Kidney (tissue), 14 donors: ENCODE measurements around the gene C5orf22. TPM values are rescaled to one million over a fixed set of nuclear protein-coding genes. Genes with fewer than 3 reads are reported as not detected.
A peak's percentile ranks its signal among the peaks of the same experiment; 100 is the strongest.

Experiments used
- DNase-seq, 5 donors: peaks; one replicate each; pipeline ENCODE4 v3.0.0-alpha.2; 2013 to 2020
- FAIRE-seq: peaks from 2 replicates; lab custom pipeline; 2012; peaks lifted over from hg19 to GRCh38; lab: Jason Lieb, UNC
- H3K27ac ChIP-seq, 2 donors: one replicate each; pipeline ENCODE4 v1.7.0; 2013; ENCODE audit warnings: low read depth in 2 of 2, low read length in 2 of 2, inconsistent platforms in 1 of 2
- H3K27me3 ChIP-seq: one replicate; pipeline ENCODE4 v1.7.1; 2013; ENCODE audit warnings: low read length, inconsistent platforms; ENCODE audit not compliant: control insufficient read depth, insufficient read depth
- H3K36me3 ChIP-seq, 3 donors: one replicate each; pipeline versions ENCODE4 v1.7.0 to v1.7.1; 2013; ENCODE audit warnings: low read length in 3 of 3, control low read depth in 1 of 3, inconsistent platforms in 1 of 3; ENCODE audit not compliant: insufficient read depth in 3 of 3, control insufficient read depth in 2 of 3
- H3K4me1 ChIP-seq, 3 donors: one replicate each; pipeline versions ENCODE4 v1.7.0 to v1.7.1; 2013; ENCODE audit warnings: low read length in 3 of 3, inconsistent platforms in 1 of 3, low read depth in 1 of 3; ENCODE audit not compliant: control insufficient read depth in 2 of 3, insufficient read depth in 2 of 3
- H3K4me3 ChIP-seq, 3 donors: one replicate each; pipeline versions ENCODE4 v1.7.0 to v1.8.1; 2013; ENCODE audit warnings: low read length in 3 of 3, control low read depth in 1 of 3, inconsistent platforms in 1 of 3
- H3K9ac ChIP-seq, 3 donors: one replicate each; pipeline versions ENCODE4 v1.7.0 to v1.7.1; 2013; ENCODE audit warnings: low read length in 3 of 3, control low read depth in 1 of 3, inconsistent platforms in 1 of 3
- H3K9me3 ChIP-seq, 3 donors: one replicate each; pipeline versions ENCODE4 v1.7.0 to v1.7.1; 2013; ENCODE audit warnings: low read length in 3 of 3, control low read depth in 1 of 3, inconsistent platforms in 1 of 3; ENCODE audit not compliant: control insufficient read depth in 2 of 3, insufficient read depth in 1 of 3
- intact Hi-C: fragments of 100-400 bp; cut with DNase I; formaldehyde crosslinking; loops from one replicate; pipeline ENCODE4 v1.11.1; 2022
- polyA plus RNA-seq: library from polyadenylated mRNA; stranded (reverse); fragments of 350-450 nt; fragmentation: Illumina TruSeq; extraction: RNeasy Lipid Tissue Mini Kit (QIAGEN cat#74804); gene quantifications from one replicate; pipeline ENCODE4 v1.2.3, GENCODE V29; 2014; ENCODE audit warnings: low read depth, low replicate concordance; ENCODE audit not compliant: insufficient read depth
- total RNA-seq: library from RNA; stranded (reverse); fragmentation: NEBNext Ultra II Directional; extraction: Animal tissue kit (Norgen Biotek cat#: 25700); gene quantifications from one replicate; pipeline ENCODE4 v1.2.1, GENCODE V29; 2021
- TF ChIP-seq, protein P1 (sequence below): IDR thresholded peaks from 3 replicates; pipeline ENCODE4 v1.5.1; 2012; ENCODE audit warnings: mild to moderate bottlenecking, moderate library complexity, borderline replicate concordance; ENCODE audit not compliant: insufficient read depth; ENCODE audit errors: extremely low read depth
- donor health status: control.
- donor health status: control.
- donor health status: control.
- donor health status: control.
- donor health status: control.
- donor health status: DM: yes; HTN: yes; CAD: no.
- donor health status: Normal renal cell carcinoma (clear cell type).

C5orf22 gene
- total and polyA plus RNA-seq, 2 donors from 2014 or later, result 8.2 to 22.5 TPM

GRCh38 chr5:31487506-31487905 lies 44.6 kb upstream of the C5orf22 start:
- peaks cover 0 to 5% (median 5%) of the 10 kb centered on the region in 3 donors for H3K36me3 ChIP-seq
- intact Hi-C loops, result no loop called here
- H3K4me1 ChIP-seq, result peaks cover 0 to 2% (median 0%) of the 10 kb centered on the region in 3 donors
- H3K27me3 ChIP-seq, result no peaks in the 10 kb centered on the region
- TF ChIP-seq, protein P1, sequence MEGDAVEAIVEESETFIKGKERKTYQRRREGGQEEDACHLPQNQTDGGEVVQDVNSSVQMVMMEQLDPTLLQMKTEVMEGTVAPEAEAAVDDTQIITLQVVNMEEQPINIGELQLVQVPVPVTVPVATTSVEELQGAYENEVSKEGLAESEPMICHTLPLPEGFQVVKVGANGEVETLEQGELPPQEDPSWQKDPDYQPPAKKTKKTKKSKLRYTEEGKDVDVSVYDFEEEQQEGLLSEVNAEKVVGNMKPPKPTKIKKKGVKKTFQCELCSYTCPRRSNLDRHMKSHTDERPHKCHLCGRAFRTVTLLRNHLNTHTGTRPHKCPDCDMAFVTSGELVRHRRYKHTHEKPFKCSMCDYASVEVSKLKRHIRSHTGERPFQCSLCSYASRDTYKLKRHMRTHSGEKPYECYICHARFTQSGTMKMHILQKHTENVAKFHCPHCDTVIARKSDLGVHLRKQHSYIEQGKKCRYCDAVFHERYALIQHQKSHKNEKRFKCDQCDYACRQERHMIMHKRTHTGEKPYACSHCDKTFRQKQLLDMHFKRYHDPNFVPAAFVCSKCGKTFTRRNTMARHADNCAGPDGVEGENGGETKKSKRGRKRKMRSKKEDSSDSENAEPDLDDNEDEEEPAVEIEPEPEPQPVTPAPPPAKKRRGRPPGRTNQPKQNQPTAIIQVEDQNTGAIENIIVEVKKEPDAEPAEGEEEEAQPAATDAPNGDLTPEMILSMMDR, result no peak
- no peak overlapping the region for H3K27ac ChIP-seq
- H3K4me3 ChIP-seq, result no peak overlapping the region
- peak; percentile 23 for FAIRE-seq
- DNase-seq, result no peak
- no peak overlapping the region for H3K9ac ChIP-seq
- no peaks in the 10 kb centered on the region for H3K9me3 ChIP-seq

- H3K4me1 ChIP-seq, result no peaks in the 10 kb centered on the region
- H3K9me3 ChIP-seq, result no peaks in the 10 kb centered on the region
- TF ChIP-seq, protein P1, result no peak
- H3K27ac ChIP-seq, result no peak overlapping the region
- intact Hi-C loops, result no loop called here
- H3K27me3 ChIP-seq, result no peaks in the 10 kb centered on the region
- no peak for FAIRE-seq
- no peak overlapping the region for H3K4me3 ChIP-seq
- H3K9ac ChIP-seq, result no peak overlapping the region
- no peak for DNase-seq
- H3K36me3 ChIP-seq, result peaks cover 8 to 24% (median 16%) of the 10 kb centered on the region in 3 donors
Measured at GRCh38 chr5:31492869-31493268, 39.2 kb upstream of the C5orf22 start.

DNA sequence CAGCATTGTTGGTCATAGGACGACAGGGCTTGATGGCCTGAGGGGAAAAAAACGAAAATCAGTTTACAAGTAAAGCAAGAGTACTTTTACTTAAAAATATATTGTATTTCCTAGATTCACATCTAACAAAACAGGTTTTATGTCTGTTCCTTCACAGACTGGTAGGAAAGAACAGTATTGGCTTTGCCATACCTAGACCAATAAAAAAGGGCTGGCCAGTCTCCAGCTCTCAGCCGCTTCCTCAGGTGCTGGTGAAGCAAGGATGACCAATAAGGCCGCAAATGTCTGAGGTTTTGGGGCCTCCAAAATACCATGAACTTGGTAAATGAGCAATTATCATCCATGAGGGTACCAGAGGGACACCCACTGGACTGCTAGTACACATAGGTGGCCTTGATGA lies 36.8 kb upstream of the C5orf22 start:
- TF ChIP-seq, protein P1, result no peak
- Histone ChIP-seq H3K4me1 (no peaks in the 10 kb centered on the region), H3K27ac (no peak overlapping the region), H3K4me3 (no peak overlapping the region), H3K9me3 (no peaks in the 10 kb centered on the region), H3K36me3 (peaks cover 5 to 30% (median 24%) of the 10 kb centered on the region in 3 donors), H3K9ac (no peak overlapping the region), H3K27me3 (no peaks in the 10 kb centered on the region)
- intact Hi-C loops, result no loop called here
- no peak for FAIRE-seq
- DNase-seq, result no peak

DNA sequence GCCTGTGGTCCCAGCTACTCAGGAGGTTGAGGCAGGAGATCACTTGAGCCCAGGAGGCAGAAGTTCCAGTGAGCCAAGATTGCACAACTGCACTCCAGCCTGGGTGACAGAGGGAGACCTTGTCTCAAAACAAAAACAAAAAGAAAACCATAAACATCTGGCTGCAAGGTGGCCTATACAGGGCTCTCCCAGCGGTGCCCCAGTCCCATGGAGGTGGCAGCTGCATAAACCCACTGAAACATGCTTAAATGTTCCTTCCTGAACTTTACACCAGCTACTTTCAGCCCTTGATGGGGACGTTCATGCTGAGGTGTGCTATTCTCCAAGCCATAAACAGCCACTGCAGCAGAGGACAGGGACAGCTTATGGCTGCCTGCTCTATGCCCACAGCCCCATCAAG lies 35.8 kb upstream of the C5orf22 start:
- Histone ChIP-seq H3K9me3 (no peaks in the 10 kb centered on the region), H3K27ac (no peak overlapping the region), H3K9ac (no peak overlapping the region), H3K27me3 (no peaks in the 10 kb centered on the region), H3K4me3 (no peak overlapping the region), H3K4me1 (no peaks in the 10 kb centered on the region), H3K36me3 (peaks cover 8 to 39% (median 32%) of the 10 kb centered on the region in 3 donors)
- FAIRE-seq (no peak), DNase-seq (no peak)
- TF ChIP-seq, protein P1, result no peak
- intact Hi-C loops, result no loop called here
